ENCODE measurements around the gene ZNF160.

ZNF160 gene

DNA sequence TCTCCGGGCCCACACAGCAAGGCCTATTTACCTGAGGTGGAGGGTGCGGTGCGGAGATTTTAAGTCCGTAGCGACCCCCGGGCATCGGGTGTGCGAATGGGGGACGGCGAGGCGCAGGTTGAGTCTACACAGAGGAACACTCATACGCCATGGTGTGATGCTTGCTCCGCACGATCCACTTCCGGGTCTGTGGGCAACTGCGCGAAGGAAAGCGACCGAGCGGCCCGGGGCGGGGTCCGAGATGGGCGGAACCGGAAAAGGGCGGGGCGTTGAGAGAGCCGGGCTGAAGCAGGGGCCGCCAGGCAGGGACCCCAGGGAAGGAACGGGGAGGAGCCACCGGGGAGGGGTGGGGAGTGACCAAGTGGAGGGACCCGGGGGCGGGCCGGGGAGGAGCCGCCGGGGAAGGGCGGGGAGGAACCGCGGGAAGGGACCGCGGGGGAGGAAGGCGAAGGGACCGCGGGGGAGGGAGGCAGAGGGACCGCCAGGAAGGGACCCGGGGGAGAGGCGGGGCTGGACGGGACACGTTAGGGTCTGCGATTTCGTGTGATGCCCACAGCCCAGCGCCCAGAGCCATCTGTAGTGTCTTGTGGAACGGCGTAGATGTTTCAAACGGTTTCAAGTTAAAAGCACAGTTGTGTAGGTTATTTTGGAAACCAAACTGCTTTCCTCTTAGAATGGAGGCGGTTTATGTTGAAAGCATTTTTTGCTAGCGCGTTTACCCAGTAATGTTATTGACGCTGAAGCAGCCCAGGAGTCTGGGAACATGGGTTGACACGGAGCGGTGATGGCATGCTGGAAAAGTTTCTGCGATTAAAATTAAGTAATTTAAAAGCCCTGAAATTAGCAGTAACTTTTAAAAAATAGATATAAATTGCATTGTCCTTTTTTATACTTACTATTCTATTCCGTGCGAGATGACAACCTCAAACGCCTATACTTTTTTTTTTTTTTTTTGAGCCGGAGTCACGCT, at the start of gene ZNF160:
Gene ZNF160, minus strand, starts transcription at position 189 of the 970 bp plus-strand sequence. CDS start 17,146 bp downstream, outside the sequence.
- peaks cover 8% of the 10 kb centered on the region; the same call in 1 of the 2 replicates for H3K36me3 ChIP-seq (ENCODE audit: insufficient read depth, low read length)
- no peaks in the 10 kb centered on the region; the same call in 1 of the 2 replicates for H3K9me3 ChIP-seq (ENCODE audit: low read depth, low read length)
- H3K4me3 ChIP-seq: peak within 1 kb of the TSS; percentile 82
- peak within 1 kb of the TSS; percentile 88 for H3K9ac ChIP-seq (ENCODE audit: insufficient read length)
- peak; percentile 68 for DNase-seq (ENCODE audit: low read depth, low spot score)
- TF ChIP-seq FOXP2 (optimal IDR thresholded peaks at IDR 0.05; ENCODE audit: control extremely low read depth, extremely low read length, insufficient read depth) (peak; percentile 57), POLR2AphosphoS5 (IDR thresholded peaks at IDR 0.05; ENCODE audit: borderline replicate concordance, low read depth, low read length) (peak; percentile 84; the same call in 1 of the 2 replicates), EZH2 (IDR thresholded peaks at IDR 0.05) (no peak)
- peak within 1 kb of the TSS; percentile 45; the same call in 1 of the 2 replicates for H3K27ac ChIP-seq

DNA sequence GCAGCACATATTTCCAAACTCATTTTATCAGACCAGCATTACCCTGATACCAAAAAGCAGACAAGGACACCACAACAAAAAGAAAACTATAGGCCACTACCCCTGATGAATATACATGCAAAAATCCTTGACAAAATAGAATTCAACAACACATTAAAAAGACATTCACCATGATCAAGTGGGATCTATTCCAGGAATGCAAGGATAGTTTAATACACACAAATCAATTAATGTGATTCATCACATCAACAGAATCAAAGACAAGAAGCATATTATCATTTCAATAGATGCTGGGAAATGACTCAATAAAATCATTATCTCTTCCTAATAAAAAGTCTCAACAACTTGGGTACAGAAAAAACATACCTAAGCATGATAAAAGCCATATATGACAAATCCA, 44.4 kb upstream of the ZNF160 start:
- Histone ChIP-seq H3K36me3 (ENCODE audit: insufficient read depth, low read length) (no peaks in the 10 kb centered on the region), H3K27ac (no peak overlapping the region), H3K4me3 (no peak overlapping the region), H3K9ac (ENCODE audit: insufficient read length) (no peak overlapping the region), H3K9me3 (ENCODE audit: low read depth, low read length) (0 out of 2 replicates have a peak, but pooled peaks cover 5% of the 10 kb centered on the region)
- no peak for TF ChIP-seq EZH2 (IDR thresholded peaks at IDR 0.05)
- TF ChIP-seq FOXP2 (optimal IDR thresholded peaks at IDR 0.05; ENCODE audit: control extremely low read depth, extremely low read length, insufficient read depth): no peak
- TF ChIP-seq POLR2AphosphoS5 (IDR thresholded peaks at IDR 0.05; ENCODE audit: borderline replicate concordance, low read depth, low read length): no peak
- DNase-seq (ENCODE audit: low read depth, low spot score): no peak

DNA sequence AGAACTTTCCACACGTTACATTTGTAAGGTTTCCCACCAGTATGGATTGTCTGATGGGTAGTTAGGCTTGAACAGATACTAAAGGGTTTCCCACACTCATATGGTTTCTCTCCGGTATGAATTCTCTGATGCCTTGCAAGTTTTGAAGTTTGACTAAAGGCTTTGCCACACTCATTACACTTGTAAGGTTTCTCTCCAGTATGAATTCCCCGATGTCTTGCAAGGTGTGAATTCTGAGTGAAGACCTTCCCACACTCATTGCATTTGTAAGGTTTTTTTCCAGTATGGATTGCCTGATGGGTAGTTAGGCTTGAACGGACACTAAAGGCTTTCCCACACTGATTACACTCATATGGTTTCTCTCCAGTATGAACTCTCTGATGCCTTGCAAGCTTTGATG, 37.1 kb upstream of the ZNF160 start:
- Histone ChIP-seq H3K36me3 (ENCODE audit: insufficient read depth, low read length) (no peaks in the 10 kb centered on the region), H3K27ac (no peak overlapping the region), H3K4me3 (no peak overlapping the region), H3K9me3 (ENCODE audit: low read depth, low read length) (peaks cover 5% of the 10 kb centered on the region; the same call in 1 of the 2 replicates), H3K9ac (ENCODE audit: insufficient read length) (no peak overlapping the region)
- no peak for DNase-seq (ENCODE audit: low read depth, low spot score)
- TF ChIP-seq EZH2 (IDR thresholded peaks at IDR 0.05): no peak
- TF ChIP-seq POLR2AphosphoS5 (IDR thresholded peaks at IDR 0.05; ENCODE audit: borderline replicate concordance, low read depth, low read length): no peak
- no peak for TF ChIP-seq FOXP2 (optimal IDR thresholded peaks at IDR 0.05; ENCODE audit: control extremely low read depth, extremely low read length, insufficient read depth)

DNA sequence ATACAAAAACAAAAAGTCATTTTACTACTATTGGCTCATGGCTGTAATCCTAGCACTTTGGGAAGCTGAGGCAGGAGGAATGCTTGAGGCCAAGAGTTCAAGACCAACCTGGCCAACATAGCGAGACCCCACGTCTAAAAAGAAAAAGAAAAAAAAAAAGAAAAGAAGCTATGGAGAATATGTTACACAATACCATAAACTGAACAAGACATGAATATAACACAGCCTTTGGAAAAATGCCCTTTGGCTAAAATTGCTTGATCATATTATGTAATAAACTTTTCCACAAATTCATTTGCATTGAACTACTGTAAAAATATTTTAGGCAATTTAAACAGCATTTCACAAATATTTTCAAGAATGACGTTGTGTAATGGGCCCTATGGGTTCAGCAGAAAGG, 33.2 kb upstream of the ZNF160 start:
- Histone ChIP-seq H3K4me3 (no peak overlapping the region), H3K9ac (ENCODE audit: insufficient read length) (no peak overlapping the region), H3K9me3 (ENCODE audit: low read depth, low read length) (no peaks in the 10 kb centered on the region; the same call in 1 of the 2 replicates), H3K27ac (no peak overlapping the region), H3K36me3 (ENCODE audit: insufficient read depth, low read length) (no peaks in the 10 kb centered on the region)
- DNase-seq (ENCODE audit: low read depth, low spot score): no peak
- TF ChIP-seq POLR2AphosphoS5 (IDR thresholded peaks at IDR 0.05; ENCODE audit: borderline replicate concordance, low read depth, low read length): no peak
- TF ChIP-seq EZH2 (IDR thresholded peaks at IDR 0.05): no peak
- no peak for TF ChIP-seq FOXP2 (optimal IDR thresholded peaks at IDR 0.05; ENCODE audit: control extremely low read depth, extremely low read length, insufficient read depth)

DNA sequence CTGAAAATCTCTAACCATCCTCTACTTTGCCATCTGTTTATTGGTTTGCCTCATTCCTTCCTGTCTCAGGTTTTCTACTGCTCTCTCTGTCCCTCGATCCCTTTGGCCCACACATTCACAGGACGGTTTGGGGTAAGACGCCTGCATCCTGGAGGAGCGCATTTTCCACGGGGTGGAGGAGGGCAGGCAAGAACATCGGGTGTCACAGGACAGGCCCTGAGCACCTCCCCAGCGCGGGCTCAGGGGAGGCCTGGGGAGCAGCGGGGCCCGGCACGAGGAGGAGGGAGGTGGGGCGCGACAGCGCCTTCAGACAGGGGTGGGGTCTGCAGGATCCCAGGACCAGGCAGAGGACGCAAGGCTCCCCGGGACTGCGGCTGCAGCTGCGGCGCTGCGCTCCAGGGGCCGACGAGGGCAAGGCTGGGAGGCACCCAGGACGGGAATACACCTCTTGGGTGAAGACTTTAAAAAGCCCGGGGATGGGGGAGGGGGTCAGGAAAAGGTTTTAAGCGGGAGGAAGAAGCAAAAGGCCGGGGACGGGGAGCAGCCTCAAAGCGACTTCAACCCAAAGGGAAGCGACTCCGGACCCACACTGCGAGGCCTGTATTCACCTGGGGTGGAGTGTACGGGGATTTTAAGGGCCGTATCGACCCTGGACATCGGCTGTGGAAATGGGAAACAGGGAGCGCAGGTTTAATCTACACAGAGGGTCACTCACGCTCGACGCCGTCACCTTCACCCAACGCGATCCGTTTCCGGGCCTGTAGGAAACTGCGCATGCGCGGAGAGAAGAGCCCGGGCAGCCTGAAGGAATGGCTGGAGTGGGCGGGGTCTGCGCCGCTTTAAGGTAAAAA, 29.1 kb upstream of the ZNF160 start, which contains the start of gene ZNF415:
Gene ZNF415, minus strand, starts transcription at position 770 of the 851 bp plus-strand sequence. CDS start 10,234 bp downstream, outside the sequence.
- Histone ChIP-seq H3K4me3 (peak within 1 kb of the TSS; percentile 64), H3K9me3 (ENCODE audit: low read depth, low read length) (no peaks in the 10 kb centered on the region; the same call in 1 of the 2 replicates), H3K27ac (no peak within 1 kb of the TSS), H3K36me3 (ENCODE audit: insufficient read depth, low read length) (no peaks in the 10 kb centered on the region), H3K9ac (ENCODE audit: insufficient read length) (no peak within 1 kb of the TSS)
- DNase-seq (ENCODE audit: low read depth, low spot score): no peak
- no peak for TF ChIP-seq FOXP2 (optimal IDR thresholded peaks at IDR 0.05; ENCODE audit: control extremely low read depth, extremely low read length, insufficient read depth)
- no peak; the same call in 1 of the 2 replicates for TF ChIP-seq POLR2AphosphoS5 (IDR thresholded peaks at IDR 0.05; ENCODE audit: borderline replicate concordance, low read depth, low read length)
- no peak for TF ChIP-seq EZH2 (IDR thresholded peaks at IDR 0.05)

DNA sequence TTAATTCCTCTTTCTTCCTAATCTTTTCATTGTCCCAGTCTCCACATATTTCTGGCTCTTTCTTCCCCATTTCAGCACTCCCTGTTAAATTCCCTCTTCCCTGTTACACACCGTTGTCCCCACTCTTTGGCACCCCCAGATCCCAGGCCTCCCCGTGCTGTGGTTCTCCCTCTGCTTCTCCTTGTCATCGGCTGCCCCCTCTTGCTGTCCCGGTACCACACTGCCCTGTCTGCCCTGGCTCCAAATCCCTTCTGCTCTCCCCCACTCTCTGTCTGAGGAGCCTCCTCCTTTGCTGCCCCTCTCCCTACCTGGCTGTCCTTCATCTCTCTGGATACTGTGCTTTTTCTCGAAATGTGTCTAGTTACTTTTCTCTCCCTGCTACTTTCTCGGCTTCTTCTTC, 28.5 kb upstream of the ZNF160 start:
- DNase-seq (ENCODE audit: low read depth, low spot score): no peak
- no peak overlapping the region for H3K4me3 ChIP-seq
- H3K36me3 ChIP-seq (ENCODE audit: insufficient read depth, low read length): no peaks in the 10 kb centered on the region
- TF ChIP-seq EZH2 (IDR thresholded peaks at IDR 0.05) (no peak), FOXP2 (optimal IDR thresholded peaks at IDR 0.05; ENCODE audit: control extremely low read depth, extremely low read length, insufficient read depth) (no peak), POLR2AphosphoS5 (IDR thresholded peaks at IDR 0.05; ENCODE audit: borderline replicate concordance, low read depth, low read length) (no peak)
- no peak overlapping the region for H3K27ac ChIP-seq
- no peak overlapping the region for H3K9ac ChIP-seq (ENCODE audit: insufficient read length)
- H3K9me3 ChIP-seq (ENCODE audit: low read depth, low read length): no peaks in the 10 kb centered on the region

DNA sequence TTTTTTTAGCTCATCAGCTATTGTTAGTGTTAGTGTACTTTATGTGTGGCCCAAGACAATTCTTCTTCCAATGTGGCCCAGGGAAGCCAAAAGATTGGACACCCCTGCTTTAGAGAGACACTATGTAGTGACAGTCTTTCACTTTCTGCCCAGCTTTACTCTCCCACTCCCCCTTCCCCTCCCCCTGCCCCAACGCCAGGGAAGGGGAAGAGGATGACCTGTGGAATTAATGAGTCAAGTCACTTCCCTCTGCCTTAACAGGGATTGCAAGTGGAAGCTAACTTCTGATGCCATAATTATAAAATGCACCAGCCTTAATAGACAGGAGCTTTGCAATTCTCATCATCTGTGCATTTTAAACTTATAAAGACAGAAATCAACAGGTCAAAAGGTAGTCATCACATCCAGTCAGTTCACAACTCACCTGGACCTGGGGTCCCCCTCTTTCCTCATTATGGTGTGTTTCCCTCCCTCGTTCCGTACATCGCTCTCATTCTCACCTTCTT, 27.9 kb upstream of the ZNF160 start:
- H3K4me3 ChIP-seq: no peak overlapping the region

More for the DNA sequence above, 27.9 kb upstream of the ZNF160 start:
- no peak for TF ChIP-seq POLR2AphosphoS5 (IDR thresholded peaks at IDR 0.05; ENCODE audit: borderline replicate concordance, low read depth, low read length)
- Histone ChIP-seq H3K27ac (no peak overlapping the region), H3K9me3 (ENCODE audit: low read depth, low read length) (no peaks in the 10 kb centered on the region), H3K9ac (ENCODE audit: insufficient read length) (no peak overlapping the region), H3K36me3 (ENCODE audit: insufficient read depth, low read length) (no peaks in the 10 kb centered on the region)
- DNase-seq (ENCODE audit: low read depth, low spot score): no peak

Data from SK-N-MC (cell line).